ENCODE data around the gene VPS52. TPM values are rescaled to one million over a fixed set of nuclear protein-coding genes. Genes with fewer than 3 reads are reported as not detected.
"Not testable (repeated sequence)": the region's sequence is repeated elsewhere in the genome, so short reads cannot be mapped to it uniquely, and the experiment has no call there.

The VPS52 gene
- total RNA-seq, 1 donor from 2014 or later: 62.5 TPM

DNA sequence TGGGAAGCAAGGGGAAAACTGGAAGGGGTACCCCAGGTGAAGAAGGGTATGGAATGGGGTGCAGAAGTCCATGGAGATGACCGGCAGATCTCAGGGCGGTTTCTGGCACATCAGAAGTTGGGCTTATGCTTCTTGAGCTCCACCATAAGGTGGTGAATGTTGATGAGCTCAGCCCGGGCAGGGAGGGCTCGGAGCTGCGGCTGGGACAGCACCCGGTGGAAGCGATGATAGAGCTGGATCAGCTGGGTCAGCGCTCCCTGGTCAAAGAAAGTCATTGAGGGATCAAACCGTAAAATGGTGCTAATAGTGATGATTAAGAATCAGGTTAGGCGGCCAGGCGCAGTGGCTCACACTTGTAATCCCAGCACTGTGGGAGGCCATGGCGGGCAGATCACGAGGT lies 20.9 kb downstream of the VPS52 start:
- no peak for DNase-seq (ENCODE audit: low spot score)

DNA sequence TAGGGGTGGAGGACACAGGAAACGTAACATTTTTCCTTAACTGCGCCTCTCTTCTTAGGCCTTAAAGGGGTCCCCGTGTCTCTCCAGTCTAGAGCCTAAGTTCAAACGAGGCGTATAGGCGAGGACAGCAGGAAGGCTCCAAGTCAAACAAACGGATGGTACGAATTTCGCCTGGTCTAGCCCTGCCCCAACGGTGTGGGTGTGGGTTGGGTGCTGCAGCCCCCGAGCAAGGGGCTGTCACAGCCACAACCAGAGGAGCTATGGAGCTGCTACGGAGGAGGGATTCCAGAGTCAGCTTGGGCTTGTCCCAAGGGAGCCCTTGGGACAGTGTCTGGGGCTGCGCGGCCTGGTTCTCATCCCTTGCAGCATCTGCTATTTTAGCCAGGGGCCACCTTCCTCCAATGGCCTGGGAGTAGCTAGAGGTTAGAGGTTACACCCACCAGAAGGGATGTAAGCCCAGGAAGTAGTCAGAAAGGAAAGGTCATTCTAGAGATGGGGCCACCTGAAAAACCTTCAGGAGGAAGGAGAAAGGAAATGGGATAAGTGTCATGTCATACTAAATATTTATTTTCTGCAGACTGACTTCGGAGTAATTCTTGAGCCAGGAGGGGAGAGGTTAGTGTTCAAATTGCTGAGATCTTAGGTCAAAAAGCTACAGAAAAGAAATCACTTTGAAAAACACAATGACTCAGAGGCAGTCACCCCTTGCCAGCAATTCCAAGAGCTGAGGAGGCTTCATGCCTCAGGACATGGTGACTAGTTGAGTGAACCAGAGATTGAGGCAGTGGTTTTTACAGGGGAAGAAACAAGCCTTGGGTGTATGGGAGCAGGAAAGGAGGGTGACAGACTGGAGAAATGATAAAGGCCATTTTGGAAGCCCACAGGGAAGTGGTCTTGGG lies 21.7 kb downstream of the VPS52 start:
- no peak for DNase-seq (ENCODE audit: low spot score)

DNA sequence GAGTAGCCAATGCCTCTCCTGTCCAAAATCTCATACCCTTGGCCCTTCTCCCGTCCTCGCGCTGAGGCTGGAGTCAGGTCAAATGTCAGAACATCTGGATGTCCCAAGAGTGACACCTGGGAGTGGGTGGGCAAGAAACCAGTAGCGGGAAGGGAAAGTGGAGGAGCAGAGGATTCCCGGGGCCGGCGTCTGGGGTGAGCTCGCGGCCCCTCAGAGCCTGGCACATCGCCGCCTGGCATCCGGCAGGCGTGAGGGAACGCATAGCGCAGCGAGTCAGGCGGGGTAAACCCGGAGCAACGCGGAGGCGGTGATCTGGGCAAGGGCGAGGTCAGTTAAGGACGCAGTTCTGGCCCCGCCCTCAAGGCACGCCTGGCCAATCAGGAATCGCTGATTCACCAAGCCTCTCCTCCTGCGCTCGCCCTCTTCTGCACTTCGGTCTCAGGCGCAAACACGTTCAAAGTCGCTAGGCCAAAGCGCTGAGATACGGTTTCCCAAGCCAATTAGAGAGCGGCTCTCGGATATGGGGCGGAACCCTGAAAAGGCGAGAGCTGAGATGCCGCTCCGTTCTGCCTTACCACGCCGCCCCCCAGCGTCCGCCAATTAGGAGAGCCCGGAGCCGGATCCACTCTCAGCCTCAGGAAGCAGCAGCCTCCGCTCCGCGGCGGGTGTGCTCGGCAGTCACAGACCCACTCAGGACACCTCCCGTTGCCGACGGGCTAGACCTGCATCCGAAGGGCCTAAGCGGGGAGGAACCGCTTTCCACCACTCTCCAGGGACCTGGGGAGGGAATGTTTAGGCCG lies 22.5 kb downstream of the VPS52 start:
- peak; percentile 98 for DNase-seq (ENCODE audit: low spot score)

DNA sequence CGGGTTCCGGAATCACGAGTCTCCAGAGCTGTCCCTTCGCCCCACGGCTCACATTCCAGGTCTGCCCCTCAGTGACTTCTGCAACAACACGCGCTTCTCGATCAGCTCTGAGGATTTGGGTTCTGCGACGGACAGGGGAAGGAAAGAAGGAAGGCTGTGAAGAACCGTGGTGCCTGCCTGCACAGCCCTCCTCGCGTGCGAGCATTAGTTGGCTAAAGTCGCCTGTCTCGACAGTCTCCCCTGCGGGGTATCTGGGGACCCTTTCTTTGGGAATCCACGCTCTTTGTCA lies 23.1 kb downstream of the VPS52 start:
- DNase-seq (ENCODE audit: low spot score): no peak

DNA sequence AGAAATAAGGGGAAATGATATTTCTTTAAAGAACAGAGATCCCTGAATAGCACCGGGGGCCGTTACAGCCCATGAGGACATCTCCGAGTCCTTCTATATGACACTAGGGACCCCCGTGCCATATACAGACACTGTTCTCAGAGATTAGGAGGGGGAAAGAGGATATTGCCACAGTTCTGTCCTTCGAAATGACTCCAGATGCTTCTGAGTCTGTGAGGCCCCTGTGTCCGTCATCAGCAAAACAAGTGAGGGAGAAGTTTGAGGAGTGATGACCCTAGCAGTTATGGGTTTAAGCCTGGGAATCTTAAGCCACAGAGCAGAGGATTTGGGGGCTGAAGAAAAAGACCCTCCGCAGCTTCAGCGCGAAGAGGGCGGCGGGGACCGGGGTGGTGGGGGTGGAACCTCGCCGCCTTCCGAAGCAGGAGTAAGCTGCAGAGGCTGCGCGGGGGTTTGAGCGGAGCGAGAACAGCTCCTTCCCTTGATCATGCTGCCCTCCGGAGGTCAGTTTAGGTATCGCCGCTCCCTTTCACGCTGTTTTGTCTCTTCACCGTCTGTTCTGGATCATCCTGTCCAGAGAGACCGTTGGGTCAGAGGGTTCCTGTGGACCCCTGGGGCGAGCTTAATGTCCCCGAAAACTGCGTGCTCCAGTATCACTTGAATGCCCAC lies 23.6 kb downstream of the VPS52 start:
- DNase-seq (ENCODE audit: low spot score): peak; percentile 92

DNA sequence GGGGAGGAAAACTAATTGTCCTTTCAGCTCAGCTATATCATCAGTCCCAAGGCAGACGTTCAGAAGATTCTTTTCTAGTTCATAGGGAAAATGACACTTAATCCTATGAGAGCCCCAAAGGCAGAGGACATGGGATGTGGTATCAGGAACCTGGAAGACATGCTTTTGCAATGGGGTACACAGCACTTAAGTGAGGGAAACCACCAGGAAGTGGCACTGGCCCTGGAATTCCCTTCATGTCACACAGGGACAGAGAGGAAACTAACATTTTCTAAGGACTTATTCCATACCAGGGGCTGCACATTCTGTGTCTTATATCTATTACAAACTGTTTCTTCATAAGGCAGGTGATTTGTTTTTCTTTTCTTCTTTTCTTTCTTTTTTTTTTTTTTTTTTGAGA lies 28.2 kb downstream of the VPS52 start:
- no peak for DNase-seq (ENCODE audit: low spot score)

DNA sequence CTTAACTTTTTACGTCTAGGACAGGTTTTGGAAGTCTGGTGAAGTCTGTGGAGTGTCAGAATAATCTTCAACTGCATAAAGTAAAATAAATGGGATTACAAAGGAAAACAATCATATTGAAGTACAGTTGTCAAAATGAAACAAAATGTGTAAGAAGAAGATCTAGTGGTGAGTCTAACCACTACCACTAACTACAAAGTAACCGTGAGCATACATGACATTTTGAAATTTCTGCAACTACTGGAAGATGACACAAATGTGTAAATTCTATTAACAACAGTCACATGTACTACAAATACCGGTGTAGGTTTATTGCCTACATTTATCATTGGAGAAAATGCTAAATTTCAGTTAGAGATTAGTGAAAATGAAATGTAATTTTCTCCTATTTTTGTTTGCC lies 29.7 kb downstream of the VPS52 start:
- no peak for DNase-seq (ENCODE audit: low spot score)

DNA sequence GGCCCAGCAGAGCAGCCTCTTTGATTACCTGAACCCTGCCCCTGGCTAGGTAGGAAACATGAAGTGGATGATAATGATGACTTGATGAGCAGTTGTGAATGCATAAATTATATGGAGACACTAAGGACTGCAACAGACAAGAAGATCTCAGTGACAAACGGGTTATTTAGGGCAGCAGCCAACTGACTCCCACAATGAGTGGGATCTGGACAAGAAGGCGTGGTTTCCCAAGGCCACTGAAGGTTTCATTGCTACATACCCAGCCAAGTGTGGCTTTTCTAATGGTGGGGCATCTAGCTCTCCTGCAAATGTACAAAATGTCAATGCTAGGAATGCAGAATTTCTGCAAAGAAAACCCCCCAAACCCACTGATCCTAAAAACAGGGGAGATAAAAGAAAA lies 33.9 kb downstream of the VPS52 start:
- no peak for DNase-seq (ENCODE audit: low spot score)

DNA sequence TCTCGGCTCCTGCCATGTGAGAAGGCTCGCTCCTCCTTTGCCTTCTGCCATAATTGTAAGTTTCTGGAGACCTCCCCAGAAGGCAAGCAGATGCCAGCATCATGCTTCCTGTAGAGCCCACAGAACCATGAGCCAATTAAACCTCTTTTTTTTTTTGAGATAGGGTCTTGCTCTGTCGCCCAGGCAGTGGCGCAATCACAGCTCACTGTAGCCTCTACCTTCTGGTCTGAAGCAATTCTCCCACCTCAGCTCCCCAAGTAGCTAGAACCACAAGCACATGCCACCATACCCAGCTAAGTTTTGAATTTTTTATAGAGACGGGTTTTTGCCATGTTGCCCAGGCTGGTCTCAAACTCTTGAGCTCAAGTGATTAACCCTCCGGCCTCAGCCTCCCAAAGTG lies 34.8 kb downstream of the VPS52 start:
- DNase-seq (ENCODE audit: low spot score): no peak

DNA sequence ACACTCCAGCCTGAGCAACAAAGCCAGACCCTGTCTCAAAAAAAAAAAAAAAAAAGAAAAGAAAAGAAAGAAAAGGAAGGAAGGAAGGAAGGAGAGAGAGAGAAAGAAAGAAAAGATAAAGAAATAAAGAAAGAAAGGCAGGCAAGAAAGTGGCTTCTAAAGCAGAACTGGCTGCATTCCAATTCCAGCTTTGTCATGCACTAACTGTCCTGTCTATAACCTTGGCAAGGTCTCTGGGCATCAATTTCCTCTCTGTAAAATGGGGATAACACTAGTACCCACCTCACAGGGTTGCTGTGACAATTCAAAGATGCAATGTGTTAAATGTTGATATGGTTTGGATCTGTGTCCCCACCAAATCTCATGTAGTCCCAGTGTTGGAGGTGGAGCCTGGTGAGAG lies 35.3 kb downstream of the VPS52 start:
- no peak for DNase-seq (ENCODE audit: low spot score)

DNA sequence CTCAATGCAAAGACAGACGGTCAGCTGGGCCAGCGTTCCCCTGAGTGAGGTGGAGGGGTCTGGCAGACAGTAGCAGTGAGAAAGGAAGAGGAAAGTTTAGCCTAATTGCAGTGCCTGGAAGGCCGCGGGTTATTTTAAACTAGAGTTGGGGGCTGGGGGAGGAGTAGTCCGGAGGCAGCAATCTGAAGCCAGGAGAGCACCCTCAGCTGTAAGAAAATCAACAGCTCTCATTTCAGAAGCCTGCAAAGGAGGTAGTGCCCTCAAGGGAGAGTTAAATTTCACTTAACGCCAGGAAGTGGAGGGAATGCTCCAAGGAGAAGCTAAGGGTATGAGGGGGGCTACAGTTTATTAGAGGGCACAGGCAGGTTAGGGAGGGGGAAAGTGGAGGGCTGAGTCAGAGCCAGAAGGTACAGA lies 36.4 kb downstream of the VPS52 start:
- no peak for DNase-seq (ENCODE audit: low spot score)

DNA sequence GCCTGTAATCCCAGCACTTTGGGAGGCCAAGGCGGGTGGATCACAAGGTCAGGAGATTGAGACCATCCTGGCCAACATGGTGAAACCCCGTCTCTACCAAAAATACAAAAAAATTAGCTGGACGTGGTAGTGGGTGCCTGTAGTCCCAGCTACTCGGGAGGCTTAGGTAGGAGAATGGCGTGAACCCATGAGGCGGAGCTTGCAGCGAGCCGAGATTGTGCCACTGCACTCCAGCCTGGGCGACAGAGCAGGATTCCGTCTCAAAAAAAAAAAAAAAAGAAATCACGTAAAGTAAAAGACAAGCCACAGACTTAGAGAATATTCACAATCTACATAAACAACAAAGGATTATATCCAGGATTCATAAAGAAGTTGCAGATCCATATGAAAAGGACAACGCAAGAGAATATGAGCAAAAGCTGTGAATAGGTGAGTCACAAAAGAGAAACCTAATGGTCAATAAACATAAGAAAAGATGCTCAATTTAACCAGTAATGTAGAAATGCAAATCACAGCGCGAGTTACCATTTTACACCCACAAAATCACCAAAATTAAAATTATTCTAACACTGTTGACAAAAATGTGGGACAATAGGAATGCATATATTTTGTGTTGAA lies 45.1 kb downstream of the VPS52 start:
- not testable (repeated sequence) for DNase-seq (ENCODE audit: low spot score)

DNA sequence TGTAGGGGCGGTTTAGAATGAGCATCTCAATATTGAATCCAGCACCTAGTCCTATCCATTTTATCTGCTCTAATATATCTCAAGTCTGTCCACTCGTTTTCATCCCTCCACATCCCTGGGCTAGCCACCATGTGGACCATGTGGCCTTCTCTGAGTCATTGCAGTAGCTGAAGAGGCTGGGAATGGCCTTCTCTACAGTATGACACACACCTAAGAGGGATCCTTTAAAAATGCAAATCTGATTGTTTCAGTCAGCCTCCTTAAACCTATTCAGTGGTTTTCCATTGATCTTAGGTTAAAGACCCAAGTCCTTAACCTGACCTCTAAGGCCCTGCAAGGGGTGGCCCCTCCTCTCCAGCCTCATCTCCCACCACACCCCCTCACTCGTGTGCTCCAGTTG lies 54.0 kb downstream of the VPS52 start:
- DNase-seq (ENCODE audit: low spot score): no peak

DNA sequence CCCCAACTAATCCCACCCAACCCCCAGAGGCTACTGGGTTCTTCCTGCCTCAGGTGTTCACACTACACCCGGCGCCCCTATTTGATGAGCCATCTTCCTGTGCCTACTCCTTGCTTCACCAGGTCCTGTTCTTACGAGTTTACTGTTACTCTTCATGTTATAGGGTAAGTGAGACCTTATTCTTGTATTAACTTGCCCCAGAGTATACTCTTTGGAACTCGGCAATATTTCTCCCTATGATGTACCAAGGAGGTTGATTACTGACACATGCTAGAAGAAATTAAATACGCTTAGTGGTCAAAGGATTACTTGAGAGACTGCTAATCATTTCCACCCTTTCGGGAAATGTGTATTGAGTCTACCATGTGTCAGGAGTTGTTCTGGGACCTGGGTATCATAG lies 54.4 kb downstream of the VPS52 start:
- no peak for DNase-seq (ENCODE audit: low spot score)

DNA sequence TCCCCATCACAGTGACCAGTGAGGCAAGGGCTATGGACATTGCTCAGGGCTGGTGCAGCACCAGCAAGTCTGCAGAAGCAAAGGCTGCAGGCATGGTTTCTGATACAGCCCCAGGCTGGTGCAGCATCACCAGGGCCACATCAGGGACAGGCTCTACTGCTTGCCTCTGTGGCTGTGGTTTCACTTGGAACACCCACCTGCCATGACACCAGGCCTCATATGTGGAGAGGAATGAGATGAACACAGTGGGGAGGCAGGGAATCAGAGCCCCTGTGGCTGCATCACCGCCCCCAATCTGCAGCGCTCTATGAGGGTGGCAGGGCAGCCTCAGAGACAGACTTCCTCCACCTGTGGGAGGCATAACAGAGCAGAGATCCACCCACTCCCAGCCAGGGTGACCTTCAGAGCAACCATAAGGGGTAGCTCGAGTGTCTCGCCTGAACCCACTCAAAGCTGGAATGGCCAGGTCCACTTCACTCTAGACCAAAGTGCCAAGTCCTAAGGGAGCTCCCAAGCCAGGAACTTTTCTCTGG lies 55.5 kb downstream of the VPS52 start:
- no peak for DNase-seq (ENCODE audit: low spot score)

DNA sequence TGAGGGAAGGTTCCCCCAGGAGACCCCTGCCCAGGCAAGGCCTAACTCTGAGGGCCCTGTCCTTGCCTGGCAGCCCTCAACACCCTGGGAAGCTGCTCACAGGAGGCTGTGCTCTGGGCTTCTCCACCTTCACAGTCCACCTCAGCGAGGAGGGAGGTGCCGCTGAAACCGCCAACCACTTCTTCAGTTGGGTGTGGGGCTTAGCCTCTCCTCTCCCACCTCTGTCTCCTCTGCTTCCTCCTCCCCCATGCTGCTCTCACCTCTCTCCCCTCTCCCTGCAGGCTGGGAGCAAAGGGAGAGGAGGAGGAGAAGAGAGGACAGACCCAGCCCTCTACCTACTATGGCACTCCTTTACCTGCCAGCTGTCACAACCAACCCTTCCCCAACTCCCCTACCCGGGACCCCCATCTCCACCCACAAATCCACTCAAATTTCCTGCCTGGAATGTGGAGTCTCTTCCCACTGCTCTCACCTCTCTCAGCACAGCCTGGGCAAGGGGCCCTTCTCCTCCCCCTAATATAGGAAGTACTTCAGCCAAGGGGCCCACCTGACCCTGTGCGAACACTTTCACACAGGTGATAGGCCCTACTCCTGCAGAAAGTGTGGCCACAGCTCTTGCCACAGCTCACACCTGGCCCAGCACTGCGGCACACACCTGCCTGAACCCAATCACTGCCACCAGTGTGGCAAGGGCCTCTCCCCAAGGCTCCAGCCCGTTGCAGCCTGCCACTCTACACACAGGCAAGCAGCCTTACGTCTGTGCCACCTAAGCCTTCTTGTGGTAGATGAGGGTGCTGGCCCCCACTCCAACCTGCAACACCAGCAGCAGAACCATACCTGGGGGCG lies 56.2 kb downstream of the VPS52 start:
- DNase-seq (ENCODE audit: low spot score): no peak

DNA sequence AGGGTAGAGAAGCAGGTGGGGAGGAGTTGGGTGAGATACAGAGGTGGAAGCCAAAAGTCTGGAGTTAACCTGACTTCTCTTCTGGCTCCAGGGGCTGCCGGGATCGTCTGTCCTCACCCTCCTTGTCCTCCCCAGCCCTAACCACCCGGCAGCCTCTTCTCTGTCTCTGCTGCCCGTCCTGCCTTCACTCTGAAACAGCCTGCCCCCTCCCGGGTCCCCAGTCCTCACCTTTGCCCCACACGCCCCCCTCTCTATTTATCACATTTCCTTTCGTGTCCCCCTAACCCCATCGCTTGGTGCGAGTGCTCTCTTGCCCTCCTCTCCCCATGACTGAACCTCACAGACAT lies 57.7 kb downstream of the VPS52 start:
- no peak for DNase-seq (ENCODE audit: low spot score)

DNA sequence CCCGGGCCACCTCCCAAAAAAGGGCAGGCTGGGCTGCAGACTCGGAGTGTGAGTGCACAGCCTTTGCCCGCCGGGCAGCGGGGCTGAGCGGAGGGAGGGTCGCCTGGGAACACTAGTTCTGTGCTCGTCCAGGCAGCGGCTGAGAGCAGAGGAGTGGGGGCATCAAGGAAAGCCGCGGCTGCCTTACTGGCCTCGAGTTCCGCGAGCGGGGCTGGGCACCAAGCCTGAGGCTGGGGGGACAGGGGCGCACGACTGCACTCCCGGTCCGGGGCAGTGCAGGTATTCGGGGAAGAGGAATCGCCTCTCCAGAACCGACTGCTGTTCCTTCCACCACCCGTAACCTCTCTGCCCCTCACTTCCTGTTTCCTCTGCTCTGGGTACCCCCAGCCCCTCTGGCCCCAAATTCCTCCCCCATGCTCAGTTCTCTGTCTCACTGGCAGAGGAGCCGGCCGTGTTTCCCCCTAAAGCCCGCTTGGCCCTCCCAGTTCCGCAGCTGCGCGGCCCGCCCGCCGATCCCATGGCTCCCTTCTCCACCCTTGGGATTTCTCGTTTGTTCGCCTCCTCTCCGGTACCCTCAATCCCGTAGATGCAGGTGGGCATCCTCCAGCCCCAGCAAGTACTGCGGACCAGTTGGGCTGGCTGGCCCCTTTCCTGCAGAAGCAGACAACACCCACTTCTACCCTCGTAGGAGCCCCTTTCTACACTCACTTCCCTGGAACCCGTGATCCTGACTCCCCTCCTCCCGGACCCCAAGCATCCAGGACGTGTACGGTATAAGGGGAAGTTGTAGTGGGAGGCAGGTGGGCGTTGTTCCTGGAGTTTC lies 58.3 kb downstream of the VPS52 start:
- no peak for DNase-seq (ENCODE audit: low spot score)

DNA sequence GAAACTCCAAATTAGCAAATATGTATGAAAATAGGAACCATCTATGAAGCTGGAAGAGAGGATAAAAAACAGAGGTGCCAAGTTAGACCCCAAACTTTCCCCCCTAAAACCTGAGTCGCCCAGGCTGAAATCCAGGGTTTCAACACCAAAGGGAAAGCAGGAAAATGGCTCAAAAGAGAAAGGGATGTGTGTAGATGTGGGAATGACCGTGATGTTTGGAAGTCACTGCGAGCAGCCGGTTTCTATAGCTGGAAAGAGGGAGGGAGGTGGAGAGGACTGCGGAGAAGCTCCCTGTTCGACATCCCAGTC lies 58.9 kb downstream of the VPS52 start:
- DNase-seq (ENCODE audit: low spot score): no peak

DNA sequence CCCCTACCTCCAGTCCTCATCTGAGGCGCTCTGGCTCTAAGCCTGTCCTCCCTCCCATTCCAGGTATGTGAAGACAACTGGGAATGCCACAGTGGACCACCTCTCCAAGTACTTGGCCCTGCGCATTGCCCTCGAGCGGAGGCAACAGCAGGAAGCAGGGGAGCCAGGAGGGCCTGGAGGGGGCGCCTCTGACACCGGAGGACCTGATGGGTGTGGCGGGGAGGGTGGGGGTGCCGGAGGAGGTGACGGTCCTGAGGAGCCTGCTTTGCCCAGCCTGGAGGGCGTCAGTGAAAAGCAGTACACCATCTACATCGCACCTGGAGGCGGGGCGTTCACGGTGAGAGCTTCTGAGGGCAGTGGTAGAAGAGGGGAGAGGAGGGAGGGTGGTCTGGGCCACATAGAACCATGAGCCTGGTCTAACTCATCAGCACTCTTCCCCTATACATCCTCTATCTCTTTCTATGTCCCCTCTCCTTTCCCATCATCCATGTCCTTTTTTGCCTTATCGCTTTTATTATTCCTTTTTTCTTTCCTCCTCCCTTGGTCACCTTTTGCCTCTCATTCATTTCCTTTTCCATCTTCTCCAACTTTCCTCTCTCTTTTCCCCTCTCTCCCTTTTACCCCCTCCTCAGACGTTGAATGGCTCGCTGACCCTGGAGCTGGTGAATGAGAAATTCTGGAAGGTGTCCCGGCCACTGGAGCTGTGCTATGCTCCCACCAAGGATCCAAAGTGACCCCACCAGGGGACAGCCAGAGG lies 59.8 kb downstream of the VPS52 start:
- DNase-seq (ENCODE audit: low spot score): no peak

Data from mucosa of gallbladder (tissue), 1 donor.